ENCODE results near the gene ACTN4.

- TF ChIP-seq CTCF (conservative IDR thresholded peaks at IDR 0.05) (no peak), EZH2 (IDR thresholded peaks at IDR 0.05; ENCODE audit: low read depth) (no peak)
These were observed 92.2 kb downstream of the ACTN4 start for GRCh38 chr19:38739440-38740256.

All from PC-9 (cell line).